ENCODE results near the gene ZSCAN2.

Gene ZSCAN2

DNA sequence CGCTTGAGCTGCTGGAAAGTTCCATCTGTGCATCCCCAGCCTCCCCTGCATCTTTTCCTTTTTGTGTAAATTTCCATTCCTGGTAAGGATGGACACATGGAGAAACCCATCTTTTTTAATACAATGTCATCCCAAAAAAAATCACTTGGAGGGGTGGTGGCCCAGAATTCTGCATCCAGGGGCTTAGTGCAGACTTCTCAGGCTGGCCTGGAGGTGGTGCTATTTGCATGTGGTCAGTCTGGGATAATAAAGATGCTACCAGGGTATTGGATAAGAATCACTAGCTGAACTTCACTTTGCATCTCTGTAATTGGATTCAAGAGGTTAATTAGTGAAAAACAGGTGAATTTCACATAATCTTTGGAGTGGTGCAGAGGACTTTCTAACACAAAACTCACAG lies 1.8 kb upstream of the ZSCAN2 start:
- DNase-seq (ENCODE audit: low read depth), result no peak

DNA sequence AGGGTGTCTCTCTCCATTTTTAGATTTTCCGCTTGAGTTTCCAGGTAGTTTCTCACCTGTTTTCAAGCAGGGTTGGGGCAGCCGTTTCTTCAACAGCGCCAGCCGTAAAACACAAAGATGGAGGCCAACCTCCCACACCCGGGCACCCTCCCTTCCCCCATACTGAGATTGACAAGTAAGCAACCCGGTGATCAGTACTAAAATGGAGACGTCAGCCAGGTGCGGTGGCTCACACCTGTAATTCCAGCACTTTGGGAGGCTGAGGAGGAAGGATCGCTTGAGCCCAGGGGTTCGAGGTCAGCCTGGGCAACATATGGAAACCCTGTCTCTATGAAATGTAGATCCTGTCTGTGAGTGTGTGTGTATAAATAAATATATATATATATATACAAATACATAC lies 903 bp upstream of the ZSCAN2 start:
- DNase-seq (ENCODE audit: low read depth), result no peak

DNA sequence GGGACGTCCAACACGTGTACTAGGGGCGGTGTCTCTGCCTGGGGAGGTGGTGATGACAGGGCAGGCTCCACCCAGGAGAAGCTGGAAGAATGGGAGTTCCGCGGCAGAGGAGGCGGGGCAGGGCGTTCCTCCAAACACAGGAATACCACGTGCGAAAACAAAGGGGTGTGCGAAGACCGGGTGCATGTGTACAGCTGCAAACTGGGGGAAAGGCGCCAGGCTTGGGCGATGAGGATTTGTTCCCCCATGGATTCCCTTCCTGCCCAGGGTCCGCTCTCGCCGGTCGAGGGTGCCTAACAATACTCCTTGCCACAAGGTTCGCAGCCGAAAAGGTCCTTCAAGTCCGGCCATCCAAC lies 500 bp upstream of the ZSCAN2 start:
- peak; percentile 66 for DNase-seq (ENCODE audit: low read depth)

- DNase-seq (ENCODE audit: low read depth), result no peak
These were observed 688 bp downstream of the ZSCAN2 start for GRCh38 chr15:84601555-84601838.

GRCh38 chr15:84603630-84604379 lies 3.0 kb downstream of the ZSCAN2 start:
- DNase-seq (ENCODE audit: low read depth), result no peak

GRCh38 chr15:84604826-84605553 lies 4.2 kb downstream of the ZSCAN2 start:
- DNase-seq (ENCODE audit: low read depth), result no peak

DNA sequence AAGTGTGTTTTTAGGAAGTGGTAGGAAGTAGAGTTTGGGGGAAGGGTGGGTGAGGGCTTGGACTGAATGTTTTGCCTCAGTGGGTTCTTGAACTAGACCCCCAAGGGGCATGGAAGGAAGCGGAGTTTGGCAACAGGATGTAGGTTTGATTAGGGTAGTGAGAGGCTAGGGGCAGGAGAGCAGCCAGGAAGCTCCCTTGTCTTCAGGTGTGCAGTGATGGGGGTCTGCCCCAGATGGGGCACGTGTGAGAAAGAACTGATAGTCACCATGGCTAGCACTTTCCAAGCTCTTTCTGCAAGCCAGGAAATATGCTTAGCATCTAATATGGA lies 4.7 kb downstream of the ZSCAN2 start:
- no peak for DNase-seq (ENCODE audit: low read depth)

GRCh38 chr15:84606653-84607120 lies 5.9 kb downstream of the ZSCAN2 start:
- no peak for DNase-seq (ENCODE audit: low read depth)

GRCh38 chr15:84608707-84609284 lies 8.0 kb downstream of the ZSCAN2 start:
- DNase-seq (ENCODE audit: low read depth), result no peak

- DNase-seq (ENCODE audit: low read depth), result no peak
These were observed 9.2 kb downstream of the ZSCAN2 start for GRCh38 chr15:84609818-84610525.

GRCh38 chr15:84611631-84612030 lies 10.8 kb downstream of the ZSCAN2 start:
- no peak for DNase-seq (ENCODE audit: low read depth)

DNA sequence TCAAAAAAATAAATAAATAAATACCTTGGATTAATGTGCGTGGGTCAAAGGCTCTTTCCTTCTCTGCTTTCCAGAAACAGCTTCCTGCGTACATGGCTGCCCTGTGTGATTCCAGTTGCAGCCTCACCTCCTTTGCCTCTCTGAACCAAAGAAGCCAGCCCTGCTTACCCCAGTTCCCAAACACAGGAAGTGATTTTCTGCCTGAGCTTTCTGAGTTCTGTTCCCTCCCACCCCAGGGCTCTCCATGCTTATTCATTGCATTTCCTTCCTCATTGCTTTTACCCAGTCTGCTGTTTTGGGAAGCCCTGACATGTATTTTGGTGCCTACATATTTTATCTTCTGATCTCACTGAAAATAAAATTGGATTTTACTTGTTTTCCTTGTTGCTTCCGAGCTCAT lies 15.4 kb downstream of the ZSCAN2 start:
- DNase-seq (ENCODE audit: low read depth), result no peak

DNA sequence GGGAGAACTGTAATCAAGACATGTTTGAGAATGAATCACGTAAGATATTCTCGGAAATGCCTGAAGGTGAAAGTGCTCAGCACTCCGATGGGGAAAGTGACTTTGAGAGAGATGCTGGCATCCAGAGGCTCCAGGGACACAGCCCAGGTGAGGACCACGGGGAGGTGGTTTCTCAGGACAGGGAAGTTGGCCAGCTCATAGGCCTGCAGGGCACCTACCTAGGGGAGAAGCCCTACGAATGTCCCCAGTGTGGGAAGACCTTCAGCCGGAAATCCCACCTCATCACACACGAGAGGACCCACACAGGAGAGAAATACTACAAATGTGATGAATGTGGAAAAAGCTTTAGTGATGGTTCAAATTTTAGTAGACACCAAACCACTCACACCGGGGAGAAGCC lies 19.8 kb downstream of the ZSCAN2 start:
- DNase-seq (ENCODE audit: low read depth), result no peak

GRCh38 chr15:84621358-84621979 lies 20.7 kb downstream of the ZSCAN2 start:
- no peak for DNase-seq (ENCODE audit: low read depth)

- no peak for DNase-seq (ENCODE audit: low read depth)
These were observed 23.6 kb downstream of the ZSCAN2 start for GRCh38 chr15:84624359-84624758.

DNA sequence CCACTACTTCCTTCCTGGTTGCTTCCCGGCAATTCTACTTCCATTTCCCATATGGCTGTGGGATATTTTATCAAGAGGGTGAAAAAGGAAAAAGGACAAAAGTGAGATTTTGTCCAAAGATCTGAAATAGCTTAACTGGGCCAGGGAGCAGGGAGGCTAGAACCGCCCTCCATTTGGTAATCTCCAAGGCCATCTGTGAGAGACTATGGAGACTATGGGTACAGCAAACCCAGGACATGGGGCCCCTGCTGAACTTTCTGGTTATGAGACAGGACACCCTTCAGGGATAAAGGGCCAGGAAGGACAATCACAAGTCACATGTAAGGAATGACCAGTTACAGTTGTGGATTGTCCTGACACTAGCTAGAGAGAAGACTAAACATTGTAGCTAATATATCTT lies 24.3 kb downstream of the ZSCAN2 start:
- no peak for DNase-seq (ENCODE audit: low read depth)

GRCh38 chr15:84629033-84629432 lies 28.2 kb downstream of the ZSCAN2 start:
- DNase-seq (ENCODE audit: low read depth), result no peak

GRCh38 chr15:84631706-84632272 lies 31.0 kb downstream of the ZSCAN2 start:
- DNase-seq (ENCODE audit: low read depth), result no peak

DNA sequence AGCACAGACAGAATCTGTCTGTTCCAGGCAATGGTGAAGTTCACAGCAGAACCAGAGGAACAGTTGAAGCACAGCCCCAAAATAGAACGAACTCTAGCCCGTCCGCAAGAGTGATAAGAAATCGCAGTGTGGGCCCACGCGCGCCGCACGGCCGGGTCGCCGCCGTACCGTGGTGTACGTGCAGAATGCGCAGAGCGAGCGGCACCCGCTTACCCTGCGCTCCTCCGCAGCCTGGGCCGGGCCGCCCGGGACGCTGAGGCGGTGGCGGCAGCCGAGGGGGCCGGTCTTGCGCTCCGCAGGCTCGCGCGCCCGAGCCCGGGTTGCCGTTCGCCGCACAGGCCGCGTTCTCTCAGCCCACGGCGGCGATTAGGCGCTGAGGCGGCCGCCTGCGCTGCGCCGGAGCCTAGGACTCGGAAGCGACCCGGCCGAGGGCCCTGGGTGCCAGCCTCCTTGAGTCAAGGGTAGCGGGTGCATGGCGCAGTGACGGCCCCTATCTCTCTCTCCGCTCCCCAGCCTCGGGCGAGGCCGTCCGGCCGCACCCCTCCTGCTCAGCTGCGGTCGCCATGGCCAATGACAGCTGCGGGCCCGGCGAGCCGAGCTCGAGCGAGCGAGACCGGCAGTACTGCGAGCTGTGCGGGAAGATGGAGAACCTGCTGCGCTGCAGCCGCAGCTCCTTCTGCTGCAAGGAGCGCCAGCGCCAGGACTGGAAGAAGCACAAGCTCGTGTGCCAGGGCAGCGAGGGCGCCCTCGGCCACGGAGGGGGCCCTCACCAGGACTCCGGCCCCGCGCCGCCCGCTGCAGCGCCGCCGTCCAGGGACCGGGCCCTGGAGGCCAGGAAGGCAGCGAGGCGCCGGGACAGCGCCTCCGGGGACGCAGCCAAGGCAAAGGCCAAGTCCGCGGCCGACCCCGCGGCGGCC lies 32.8 kb downstream of the ZSCAN2 start:
- peak; percentile 64 for DNase-seq (ENCODE audit: low read depth)

GRCh38 chr15:84634228-84634837 lies 33.5 kb downstream of the ZSCAN2 start:
- DNase-seq (ENCODE audit: low read depth), result no peak

- no peak for DNase-seq (ENCODE audit: low read depth)
These were observed 37.3 kb downstream of the ZSCAN2 start for GRCh38 chr15:84638103-84638502.
